Measurements from ENCODE around the gene ENC1.

Gene ENC1

DNA sequence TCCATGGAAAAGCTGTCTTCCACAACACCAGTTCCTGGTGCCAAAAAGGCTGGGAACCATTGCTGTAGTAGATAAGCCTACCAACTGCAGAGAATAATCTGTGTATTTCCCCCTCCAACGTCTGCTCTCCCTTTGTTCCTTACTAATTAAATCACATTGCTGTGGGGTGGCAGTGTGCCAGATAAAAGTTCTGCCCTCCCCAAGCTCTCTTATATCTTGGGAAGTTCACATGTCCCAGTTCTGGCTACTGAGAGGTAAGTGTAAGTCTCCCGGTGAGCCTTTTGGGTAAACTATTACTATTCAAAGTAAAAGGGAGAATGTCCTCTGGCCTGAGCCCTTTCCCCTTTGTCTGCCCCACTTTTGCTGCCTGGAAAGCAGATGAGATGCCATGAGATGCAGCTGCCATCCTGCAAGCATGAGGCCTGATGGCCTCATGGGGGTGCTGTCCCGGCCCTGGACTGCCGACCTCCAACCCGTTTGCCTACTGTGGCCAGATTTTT, 14.7 kb downstream of the ENC1 start:
- no peak overlapping the region for H3K4me3 ChIP-seq (replicated peaks; ENCODE audit: low read depth, low read length)
- DNase-seq (ENCODE audit: extremely low read depth, low read depth) = no peak
- TF ChIP-seq, protein P1, sequence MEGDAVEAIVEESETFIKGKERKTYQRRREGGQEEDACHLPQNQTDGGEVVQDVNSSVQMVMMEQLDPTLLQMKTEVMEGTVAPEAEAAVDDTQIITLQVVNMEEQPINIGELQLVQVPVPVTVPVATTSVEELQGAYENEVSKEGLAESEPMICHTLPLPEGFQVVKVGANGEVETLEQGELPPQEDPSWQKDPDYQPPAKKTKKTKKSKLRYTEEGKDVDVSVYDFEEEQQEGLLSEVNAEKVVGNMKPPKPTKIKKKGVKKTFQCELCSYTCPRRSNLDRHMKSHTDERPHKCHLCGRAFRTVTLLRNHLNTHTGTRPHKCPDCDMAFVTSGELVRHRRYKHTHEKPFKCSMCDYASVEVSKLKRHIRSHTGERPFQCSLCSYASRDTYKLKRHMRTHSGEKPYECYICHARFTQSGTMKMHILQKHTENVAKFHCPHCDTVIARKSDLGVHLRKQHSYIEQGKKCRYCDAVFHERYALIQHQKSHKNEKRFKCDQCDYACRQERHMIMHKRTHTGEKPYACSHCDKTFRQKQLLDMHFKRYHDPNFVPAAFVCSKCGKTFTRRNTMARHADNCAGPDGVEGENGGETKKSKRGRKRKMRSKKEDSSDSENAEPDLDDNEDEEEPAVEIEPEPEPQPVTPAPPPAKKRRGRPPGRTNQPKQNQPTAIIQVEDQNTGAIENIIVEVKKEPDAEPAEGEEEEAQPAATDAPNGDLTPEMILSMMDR (IDR thresholded peaks at IDR 0.05; ENCODE audit: low read depth, low read length, missing control alignments) = peak; percentile 34

- TF ChIP-seq, protein P1 (IDR thresholded peaks at IDR 0.05; ENCODE audit: low read depth, low read length, missing control alignments) = no peak
- no peak overlapping the region for H3K4me3 ChIP-seq (replicated peaks; ENCODE audit: low read depth, low read length)
- no peak for DNase-seq (ENCODE audit: extremely low read depth, low read depth)
Measured at GRCh38 chr5:74624931-74625505, 15.5 kb downstream of the ENC1 start.

DNA sequence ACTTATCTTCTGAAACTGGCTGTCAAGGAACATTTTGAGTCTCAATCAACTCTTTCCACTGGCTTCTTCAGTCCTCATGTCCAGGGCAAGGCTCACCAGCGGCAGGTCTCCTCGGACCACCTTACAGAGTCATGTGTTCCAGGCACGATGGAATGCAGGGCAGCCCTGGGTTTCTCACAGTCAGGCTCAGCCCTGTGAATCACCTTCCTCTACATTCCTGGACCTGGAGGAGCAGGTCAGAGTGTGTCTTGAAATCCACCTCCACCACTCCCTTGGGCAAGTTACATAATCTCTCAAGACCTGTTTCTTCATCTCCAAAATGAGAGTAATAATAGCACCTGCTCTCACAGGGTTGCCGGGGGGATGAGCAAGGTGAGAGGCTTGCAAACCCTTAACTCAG, 16.0 kb downstream of the ENC1 start:
- H3K4me3 ChIP-seq (replicated peaks; ENCODE audit: low read depth, low read length) = no peak overlapping the region
- DNase-seq (ENCODE audit: extremely low read depth, low read depth) = no peak
- TF ChIP-seq, protein P1 (IDR thresholded peaks at IDR 0.05; ENCODE audit: low read depth, low read length, missing control alignments) = no peak

DNA sequence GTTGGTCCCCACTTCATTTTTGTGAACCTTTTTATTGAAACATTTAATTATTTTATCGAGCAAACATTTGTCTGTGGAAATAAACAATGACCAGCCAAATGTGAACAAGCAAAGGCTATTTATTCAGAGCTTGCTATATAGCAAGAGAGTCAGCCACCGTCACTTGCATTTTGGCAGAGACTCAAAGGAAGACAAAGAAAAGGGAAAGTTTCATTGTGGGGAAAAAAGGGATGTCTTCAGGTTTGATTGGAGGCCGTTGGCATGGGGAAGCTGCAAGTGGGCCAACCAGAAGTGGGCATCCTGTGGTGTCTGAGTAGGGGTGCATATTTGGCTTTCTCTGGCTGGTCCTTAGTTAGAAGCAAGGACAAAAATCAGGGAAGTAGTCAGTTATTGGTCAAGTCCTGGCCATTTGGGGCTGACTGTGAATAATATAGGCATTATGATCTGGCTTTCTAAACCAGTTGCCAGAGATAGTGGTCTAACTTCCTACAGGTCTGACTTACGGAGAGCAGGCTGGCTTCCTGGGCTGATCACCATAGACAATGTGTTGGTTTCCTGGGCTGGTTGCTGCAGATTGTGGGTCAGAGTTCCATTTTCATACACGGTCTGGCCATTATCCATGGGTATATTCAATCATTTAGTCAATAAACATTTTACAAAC, 16.6 kb downstream of the ENC1 start:
- TF ChIP-seq, protein P1 (IDR thresholded peaks at IDR 0.05; ENCODE audit: low read depth, low read length, missing control alignments) = no peak
- H3K4me3 ChIP-seq (replicated peaks; ENCODE audit: low read depth, low read length) = no peak overlapping the region
- DNase-seq (ENCODE audit: extremely low read depth, low read depth) = no peak

- no peak for DNase-seq (ENCODE audit: extremely low read depth, low read depth)
- TF ChIP-seq, protein P1 (IDR thresholded peaks at IDR 0.05; ENCODE audit: low read depth, low read length, missing control alignments) = no peak
- no peak overlapping the region for H3K4me3 ChIP-seq (replicated peaks; ENCODE audit: low read depth, low read length)
Measured at GRCh38 chr5:74623006-74623611, 17.4 kb downstream of the ENC1 start.

DNA sequence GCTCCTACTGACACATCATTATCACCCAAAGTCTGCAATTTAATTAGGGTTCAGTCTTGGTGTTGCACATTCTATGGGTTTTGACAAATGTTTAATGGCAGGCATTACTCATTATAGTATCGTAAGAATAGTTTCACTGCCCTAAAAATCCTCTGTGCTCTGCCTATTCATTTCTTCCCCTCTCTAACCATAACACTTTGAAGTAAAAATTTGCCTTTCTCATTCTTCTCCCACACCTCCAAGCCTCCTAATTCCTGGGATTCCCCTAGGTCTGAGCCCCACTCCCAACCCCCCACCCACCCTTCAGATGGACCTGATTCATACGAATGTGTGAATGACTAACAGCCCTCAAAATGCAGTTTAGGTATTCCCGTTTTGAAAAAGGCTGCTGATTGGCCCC, 18.4 kb downstream of the ENC1 start:
- no peak for DNase-seq (ENCODE audit: extremely low read depth, low read depth)
- TF ChIP-seq, protein P1 (IDR thresholded peaks at IDR 0.05; ENCODE audit: low read depth, low read length, missing control alignments) = no peak
- no peak overlapping the region for H3K4me3 ChIP-seq (replicated peaks; ENCODE audit: low read depth, low read length)

Data from HFF-Myc (cell line).